ENCODE data around the gene SLC10A3.

Gene SLC10A3

DNA sequence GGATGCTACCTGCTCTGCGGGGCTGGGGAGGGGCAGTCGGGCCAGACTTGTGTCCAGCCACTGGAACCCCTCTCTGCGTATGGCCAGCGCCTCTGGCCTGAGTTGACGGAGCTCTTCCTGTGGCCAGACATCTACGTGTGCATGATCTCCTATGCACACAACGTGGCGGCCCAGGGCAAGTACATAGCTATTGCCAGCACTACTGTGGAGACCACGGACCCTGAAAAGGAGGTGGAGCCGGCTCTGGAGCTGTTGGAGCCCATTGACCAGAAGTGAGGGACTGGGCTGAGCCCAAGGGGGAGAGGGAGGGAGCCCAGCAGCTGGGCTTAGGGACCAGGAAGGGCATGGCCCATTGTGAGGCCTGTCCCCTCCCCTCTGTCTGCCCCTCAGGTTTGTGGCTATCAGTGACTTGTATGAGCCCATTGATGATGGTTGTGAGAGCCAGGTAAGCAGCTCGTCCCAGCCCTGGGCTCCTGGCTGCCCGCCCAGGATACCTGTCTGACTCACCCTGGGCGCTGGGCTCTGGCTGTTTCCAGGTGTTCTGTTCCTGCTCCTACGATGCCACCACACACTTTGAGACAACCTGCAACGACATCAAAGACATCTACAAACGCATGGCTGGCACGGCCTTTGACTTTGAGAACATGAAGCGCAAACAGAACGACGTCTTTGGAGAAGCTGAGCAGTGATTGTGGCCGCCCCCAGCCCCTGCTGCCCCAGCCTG, 48.3 kb downstream of the SLC10A3 start:
- Histone ChIP-seq H3K27ac (no peak overlapping the region), H3K9ac (no peak overlapping the region), H2AFZ (ENCODE audit: low read depth) (no peak overlapping the region), H3K27me3 (ENCODE audit: insufficient read depth, low read depth) (no peaks in the 10 kb centered on the region), H4K20me1 (ENCODE audit: insufficient read depth) (no peaks in the 10 kb centered on the region), H3K4me2 (no peak overlapping the region), H3K36me3 (ENCODE audit: insufficient read depth) (no peaks in the 10 kb centered on the region), H3K4me1 (ENCODE audit: low read depth, poor library complexity, severe bottlenecking) (peaks cover 3% of the 10 kb centered on the region), H3K79me2 (ENCODE audit: insufficient read depth, low read depth) (peaks cover 12% of the 10 kb centered on the region; the same call in 1 of the 2 replicates), H3K4me3 (IDR thresholded peaks at IDR 0.05; ENCODE audit: insufficient read depth, low read depth, low read length) (no peak overlapping the region)
- TF ChIP-seq, protein P1, sequence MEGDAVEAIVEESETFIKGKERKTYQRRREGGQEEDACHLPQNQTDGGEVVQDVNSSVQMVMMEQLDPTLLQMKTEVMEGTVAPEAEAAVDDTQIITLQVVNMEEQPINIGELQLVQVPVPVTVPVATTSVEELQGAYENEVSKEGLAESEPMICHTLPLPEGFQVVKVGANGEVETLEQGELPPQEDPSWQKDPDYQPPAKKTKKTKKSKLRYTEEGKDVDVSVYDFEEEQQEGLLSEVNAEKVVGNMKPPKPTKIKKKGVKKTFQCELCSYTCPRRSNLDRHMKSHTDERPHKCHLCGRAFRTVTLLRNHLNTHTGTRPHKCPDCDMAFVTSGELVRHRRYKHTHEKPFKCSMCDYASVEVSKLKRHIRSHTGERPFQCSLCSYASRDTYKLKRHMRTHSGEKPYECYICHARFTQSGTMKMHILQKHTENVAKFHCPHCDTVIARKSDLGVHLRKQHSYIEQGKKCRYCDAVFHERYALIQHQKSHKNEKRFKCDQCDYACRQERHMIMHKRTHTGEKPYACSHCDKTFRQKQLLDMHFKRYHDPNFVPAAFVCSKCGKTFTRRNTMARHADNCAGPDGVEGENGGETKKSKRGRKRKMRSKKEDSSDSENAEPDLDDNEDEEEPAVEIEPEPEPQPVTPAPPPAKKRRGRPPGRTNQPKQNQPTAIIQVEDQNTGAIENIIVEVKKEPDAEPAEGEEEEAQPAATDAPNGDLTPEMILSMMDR (conservative IDR thresholded peaks at IDR 0.05; ENCODE audit: low read depth, low read length) = no peak

DNA sequence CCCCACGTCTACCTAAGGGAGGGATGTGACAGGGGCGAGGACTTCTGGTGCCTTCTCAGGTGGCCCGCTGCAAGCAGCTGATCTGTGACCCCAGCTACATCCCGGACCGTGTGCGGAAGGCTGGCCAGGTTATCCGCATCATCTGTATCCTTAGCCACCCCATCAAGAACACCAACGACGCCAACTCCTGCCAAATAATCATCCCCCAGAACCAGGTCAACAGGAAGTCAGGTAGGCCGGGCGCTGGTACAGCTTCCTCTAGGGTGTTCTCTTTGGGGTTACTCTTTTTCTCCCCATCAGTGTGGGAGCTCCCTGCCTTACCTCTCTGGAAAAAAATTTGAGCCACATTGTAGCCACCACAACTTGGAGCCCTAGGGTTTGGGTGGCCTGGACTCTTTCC, 48.9 kb downstream of the SLC10A3 start:
- Histone ChIP-seq H3K27me3 (ENCODE audit: insufficient read depth, low read depth) (no peaks in the 10 kb centered on the region), H3K4me2 (no peak overlapping the region), H3K36me3 (ENCODE audit: insufficient read depth) (no peaks in the 10 kb centered on the region), H3K4me1 (ENCODE audit: low read depth, poor library complexity, severe bottlenecking) (peaks cover 3% of the 10 kb centered on the region), H3K4me3 (IDR thresholded peaks at IDR 0.05; ENCODE audit: insufficient read depth, low read depth, low read length) (no peak overlapping the region), H3K79me2 (ENCODE audit: insufficient read depth, low read depth) (peaks cover 12% of the 10 kb centered on the region; the same call in 1 of the 2 replicates), H2AFZ (ENCODE audit: low read depth) (no peak overlapping the region), H3K9ac (no peak overlapping the region), H4K20me1 (ENCODE audit: insufficient read depth) (no peaks in the 10 kb centered on the region), H3K27ac (no peak overlapping the region)
- TF ChIP-seq, protein P1 (conservative IDR thresholded peaks at IDR 0.05; ENCODE audit: low read depth, low read length) = no peak

DNA sequence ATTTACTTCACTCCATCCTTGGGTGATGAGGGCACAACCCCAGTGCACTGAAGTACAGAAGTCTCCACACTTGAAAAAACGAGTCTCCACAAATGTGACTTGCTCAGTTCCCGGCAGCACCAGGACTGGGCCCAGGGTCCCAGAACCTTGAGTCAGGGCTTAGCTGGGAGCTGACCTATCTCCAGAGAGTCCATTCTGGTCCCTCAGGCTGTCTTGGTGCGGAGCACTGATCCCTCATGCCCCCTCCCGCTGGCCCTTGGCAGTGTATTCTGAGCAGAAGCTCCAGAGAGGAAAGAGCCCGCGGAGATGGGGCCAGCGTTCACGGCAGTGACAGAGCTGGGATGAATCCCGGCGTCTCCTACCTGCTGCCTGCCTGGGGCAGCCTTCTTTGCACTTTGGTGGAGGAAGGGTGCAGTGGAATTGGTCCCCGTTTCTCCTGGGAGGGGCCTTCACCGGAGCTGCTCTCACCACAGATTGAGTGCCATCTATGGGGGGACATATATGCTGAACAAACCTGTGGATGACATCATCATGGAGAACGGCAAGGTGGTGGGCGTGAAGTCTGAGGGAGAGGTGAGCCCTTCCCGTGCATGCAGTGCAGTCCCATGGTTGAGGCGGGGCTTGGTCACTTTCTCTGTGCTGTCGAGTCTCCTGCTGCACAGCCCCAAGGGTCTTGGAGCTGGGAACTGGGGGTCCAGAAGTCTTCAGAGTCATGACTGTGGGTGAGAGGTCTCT, 49.6 kb downstream of the SLC10A3 start:
- Histone ChIP-seq H3K36me3 (ENCODE audit: insufficient read depth) (no peaks in the 10 kb centered on the region), H2AFZ (ENCODE audit: low read depth) (no peak overlapping the region), H4K20me1 (ENCODE audit: insufficient read depth) (no peaks in the 10 kb centered on the region), H3K79me2 (ENCODE audit: insufficient read depth, low read depth) (peaks cover 12% of the 10 kb centered on the region; the same call in 1 of the 2 replicates), H3K4me3 (IDR thresholded peaks at IDR 0.05; ENCODE audit: insufficient read depth, low read depth, low read length) (no peak overlapping the region), H3K9ac (no peak overlapping the region), H3K27me3 (ENCODE audit: insufficient read depth, low read depth) (no peaks in the 10 kb centered on the region), H3K4me1 (ENCODE audit: low read depth, poor library complexity, severe bottlenecking) (peaks cover 3% of the 10 kb centered on the region), H3K4me2 (no peak overlapping the region), H3K27ac (no peak overlapping the region)
- TF ChIP-seq, protein P1 (conservative IDR thresholded peaks at IDR 0.05; ENCODE audit: low read depth, low read length) = no peak

DNA sequence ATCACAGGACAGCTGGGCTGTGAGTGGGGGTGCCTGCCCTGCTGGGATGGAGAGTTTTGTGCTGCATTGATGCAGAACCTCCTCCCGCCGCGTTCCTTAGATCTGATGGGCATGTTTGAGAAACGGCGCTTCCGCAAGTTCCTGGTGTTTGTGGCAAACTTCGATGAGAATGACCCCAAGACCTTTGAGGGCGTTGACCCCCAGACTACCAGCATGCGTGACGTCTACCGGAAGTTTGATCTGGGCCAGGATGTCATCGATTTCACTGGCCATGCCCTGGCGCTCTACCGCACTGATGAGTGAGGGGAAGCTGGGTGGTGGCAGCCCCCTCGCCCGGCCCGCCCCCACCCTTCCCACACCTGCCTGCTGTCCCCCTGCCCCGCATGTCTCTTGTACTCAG, 50.6 kb downstream of the SLC10A3 start:
- Histone ChIP-seq H4K20me1 (ENCODE audit: insufficient read depth) (no peaks in the 10 kb centered on the region), H3K27ac (no peak overlapping the region), H3K79me2 (ENCODE audit: insufficient read depth, low read depth) (peaks cover 12% of the 10 kb centered on the region; the same call in 1 of the 2 replicates), H3K9ac (no peak overlapping the region), H3K36me3 (ENCODE audit: insufficient read depth) (no peaks in the 10 kb centered on the region), H3K4me1 (ENCODE audit: low read depth, poor library complexity, severe bottlenecking) (peaks cover 3% of the 10 kb centered on the region), H3K4me2 (no peak overlapping the region), H3K4me3 (IDR thresholded peaks at IDR 0.05; ENCODE audit: insufficient read depth, low read depth, low read length) (no peak overlapping the region), H2AFZ (ENCODE audit: low read depth) (no peak overlapping the region), H3K27me3 (ENCODE audit: insufficient read depth, low read depth) (no peaks in the 10 kb centered on the region)
- TF ChIP-seq, protein P1 (conservative IDR thresholded peaks at IDR 0.05; ENCODE audit: low read depth, low read length) = no peak
